ENCODE data around the gene CPOX. TPM values are rescaled to one million over a fixed set of nuclear protein-coding genes. Genes with fewer than 3 reads are reported as not detected.
"Not testable (repeated sequence)": the region's sequence is repeated elsewhere in the genome, so short reads cannot be mapped to it uniquely, and the experiment has no call there.

CPOX gene
- total RNA-seq, 2 donors from 2014 or later = 17.1 to 19.8 TPM

- H3K27me3 Mint-ChIP-seq = no peaks in the 10 kb centered on the region
- peak; percentile 60 for ATAC-seq
- H3K4me1 Mint-ChIP-seq = peaks cover 47% of the 10 kb centered on the region
- peak in 2 of 3 donors; percentile 12 to 23 for DNase-seq
- no peaks in the 10 kb centered on the region for H3K36me3 Mint-ChIP-seq (ENCODE audit: low read depth)
- H3K4me3 Mint-ChIP-seq = peak overlapping the region; percentile 84
- peak overlapping the region; percentile 100 for H3K27ac Mint-ChIP-seq
- no peaks in the 10 kb centered on the region for H3K9me3 ChIP-seq (ENCODE audit: control insufficient read depth, low read length, poor library complexity, severe bottlenecking)
Observed at GRCh38 chr3:98564282-98565005, 29.0 kb downstream of the CPOX start.

- peak overlapping the region; percentile 100 for H3K27ac Mint-ChIP-seq
- no peaks in the 10 kb centered on the region for H3K27me3 Mint-ChIP-seq
- DNase-seq (peak in 2 of 3 donors; percentile 26 to 50), ATAC-seq (peak; percentile 76)
- H3K4me3 Mint-ChIP-seq = peak overlapping the region; percentile 84
- H3K9me3 ChIP-seq (ENCODE audit: control insufficient read depth, low read length, poor library complexity, severe bottlenecking) = no peaks in the 10 kb centered on the region
- no peaks in the 10 kb centered on the region for H3K36me3 Mint-ChIP-seq (ENCODE audit: low read depth)
- H3K4me1 Mint-ChIP-seq = peaks cover 51% of the 10 kb centered on the region
Observed at GRCh38 chr3:98563661-98564281, 29.6 kb downstream of the CPOX start.

GRCh38 chr3:98561727-98562521 is 31.5 kb downstream of the CPOX start:
- Mint-ChIP-seq H3K27ac (peak overlapping the region; percentile 100), H3K4me3 (peak overlapping the region; percentile 12), H3K27me3 (no peaks in the 10 kb centered on the region), H3K4me1 (peaks cover 58% of the 10 kb centered on the region), H3K36me3 (ENCODE audit: low read depth) (no peaks in the 10 kb centered on the region)
- H3K9me3 ChIP-seq (ENCODE audit: control insufficient read depth, low read length, poor library complexity, severe bottlenecking) = no peaks in the 10 kb centered on the region
- DNase-seq (no peak), ATAC-seq (peak; percentile 10)

GRCh38 chr3:98560911-98561310 is 32.5 kb downstream of the CPOX start:
- Mint-ChIP-seq H3K27me3 (no peaks in the 10 kb centered on the region), H3K27ac (peak overlapping the region; percentile 97), H3K36me3 (ENCODE audit: low read depth) (no peaks in the 10 kb centered on the region), H3K4me1 (peaks cover 60% of the 10 kb centered on the region), H3K4me3 (no peak overlapping the region)
- no peaks in the 10 kb centered on the region for H3K9me3 ChIP-seq (ENCODE audit: control insufficient read depth, low read length, poor library complexity, severe bottlenecking)
- DNase-seq = no peak
- ATAC-seq = no peak

- H3K4me3 Mint-ChIP-seq; ATAC-seq; DNase-seq; H3K36me3 Mint-ChIP-seq (ENCODE audit: low read depth); H3K27me3 Mint-ChIP-seq; H3K9me3 ChIP-seq (ENCODE audit: control insufficient read depth, low read length, poor library complexity, severe bottlenecking): not testable (repeated sequence)
- peaks cover 60% of the 10 kb centered on the region for H3K4me1 Mint-ChIP-seq
- peak overlapping the region; percentile 97 for H3K27ac Mint-ChIP-seq
Observed at GRCh38 chr3:98559769-98560168, 33.6 kb downstream of the CPOX start.

GRCh38 chr3:98558100-98558827 is 35.1 kb downstream of the CPOX start:
- Mint-ChIP-seq H3K4me1 (peaks cover 57% of the 10 kb centered on the region), H3K36me3 (ENCODE audit: low read depth) (no peaks in the 10 kb centered on the region), H3K27me3 (no peaks in the 10 kb centered on the region), H3K4me3 (peak overlapping the region; percentile 65), H3K27ac (peak overlapping the region; percentile 97)
- no peaks in the 10 kb centered on the region for H3K9me3 ChIP-seq (ENCODE audit: control insufficient read depth, low read length, poor library complexity, severe bottlenecking)
- ATAC-seq = no peak
- DNase-seq = no peak

GRCh38 chr3:98557324-98558010 is 35.9 kb downstream of the CPOX start:
- Mint-ChIP-seq H3K27me3 (no peaks in the 10 kb centered on the region), H3K27ac (peak overlapping the region; percentile 97), H3K4me1 (peaks cover 55% of the 10 kb centered on the region), H3K36me3 (ENCODE audit: low read depth) (no peaks in the 10 kb centered on the region), H3K4me3 (peak overlapping the region; percentile 79)
- H3K9me3 ChIP-seq (ENCODE audit: control insufficient read depth, low read length, poor library complexity, severe bottlenecking) = no peaks in the 10 kb centered on the region
- DNase-seq = no peak
- no peak for ATAC-seq

- Mint-ChIP-seq H3K4me1 (peaks cover 57% of the 10 kb centered on the region), H3K36me3 (ENCODE audit: low read depth) (no peaks in the 10 kb centered on the region), H3K27ac (peak overlapping the region; percentile 97), H3K27me3 (no peaks in the 10 kb centered on the region), H3K4me3 (peak overlapping the region; percentile 83)
- peak in 2 of 3 donors; percentile 32 to 51 for DNase-seq
- no peaks in the 10 kb centered on the region for H3K9me3 ChIP-seq (ENCODE audit: control insufficient read depth, low read length, poor library complexity, severe bottlenecking)
- ATAC-seq = peak; percentile 88
Observed at GRCh38 chr3:98556164-98557130, 37.0 kb downstream of the CPOX start.

- Mint-ChIP-seq H3K27ac (peak overlapping the region; percentile 97), H3K27me3 (no peaks in the 10 kb centered on the region), H3K4me1 (peaks cover 52% of the 10 kb centered on the region), H3K4me3 (peak overlapping the region; percentile 83), H3K36me3 (ENCODE audit: low read depth) (no peaks in the 10 kb centered on the region)
- H3K9me3 ChIP-seq (ENCODE audit: control insufficient read depth, low read length, poor library complexity, severe bottlenecking) = no peaks in the 10 kb centered on the region
- no peak for ATAC-seq
- DNase-seq = no peak
Observed at GRCh38 chr3:98555025-98555379, 38.4 kb downstream of the CPOX start.

GRCh38 chr3:98554580-98554979 is 38.8 kb downstream of the CPOX start:
- H3K27me3 Mint-ChIP-seq = no peaks in the 10 kb centered on the region
- H3K36me3 Mint-ChIP-seq (ENCODE audit: low read depth) = no peaks in the 10 kb centered on the region
- peak overlapping the region; percentile 97 for H3K27ac Mint-ChIP-seq
- peaks cover 52% of the 10 kb centered on the region for H3K4me1 Mint-ChIP-seq
- ATAC-seq (no peak), DNase-seq (no peak)
- H3K9me3 ChIP-seq (ENCODE audit: control insufficient read depth, low read length, poor library complexity, severe bottlenecking) = no peaks in the 10 kb centered on the region
- H3K4me3 Mint-ChIP-seq = peak overlapping the region; percentile 36

- no peaks in the 10 kb centered on the region for H3K9me3 ChIP-seq (ENCODE audit: control insufficient read depth, low read length, poor library complexity, severe bottlenecking)
- Mint-ChIP-seq H3K4me3 (peak overlapping the region; percentile 36), H3K4me1 (peaks cover 47% of the 10 kb centered on the region), H3K27ac (peak overlapping the region; percentile 97), H3K36me3 (ENCODE audit: low read depth) (no peaks in the 10 kb centered on the region), H3K27me3 (no peaks in the 10 kb centered on the region)
- ATAC-seq (no peak), DNase-seq (no peak)
Observed at GRCh38 chr3:98553753-98554152, 39.7 kb downstream of the CPOX start.
